A673 (cell line): Measurements from ENCODE around the gene NDUFS7.

ENCODE experiments used
- EZH2 ChIP-seq: fragments of 200-600 bp; sonication (generic); IDR thresholded peaks from 2 replicates; pipeline ENCODE4 v1.6.1; 2017; ENCODE audit warnings: borderline replicate concordance, low read depth, mild to moderate bottlenecking, mixed read lengths, antibody characterized with exemption, low read length; ENCODE audit not compliant: poor library complexity, severe bottlenecking
- TF ChIP-seq, protein P1 (sequence below): fragments of 300-800, 200-600 bp; sonication (generic); conservative IDR thresholded peaks from 2 replicates; pipeline ENCODE4 v1.5.1; 2017; ENCODE audit warnings: low read depth, mild to moderate bottlenecking, antibody characterized with exemption, low read length, moderate library complexity, mixed read lengths

DNA sequence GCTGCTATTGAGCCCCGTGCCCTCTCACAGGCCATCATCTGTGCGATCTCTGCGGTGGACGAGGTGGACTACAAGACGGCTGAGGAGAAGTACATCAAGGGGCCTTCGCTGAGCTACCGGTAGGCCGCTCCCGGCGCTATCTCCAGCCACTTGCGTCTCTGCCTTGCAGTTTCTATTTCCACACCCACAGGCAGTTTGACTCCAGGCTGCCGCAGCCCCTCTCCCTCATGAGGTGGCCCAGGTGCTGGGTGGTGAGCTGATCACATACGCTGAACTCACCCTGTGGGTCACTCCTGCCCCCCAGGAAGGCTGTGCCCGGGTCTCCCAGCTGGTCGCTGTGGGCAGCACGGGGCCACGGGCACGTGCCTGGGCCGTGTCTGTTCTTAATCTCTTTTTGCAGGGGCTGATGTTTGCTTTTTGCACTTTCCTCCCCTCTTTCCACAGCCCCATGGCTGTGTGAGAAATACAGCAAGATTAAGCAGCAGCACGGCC, 10.6 kb upstream of the NDUFS7 start:
- TF ChIP-seq, protein P1, sequence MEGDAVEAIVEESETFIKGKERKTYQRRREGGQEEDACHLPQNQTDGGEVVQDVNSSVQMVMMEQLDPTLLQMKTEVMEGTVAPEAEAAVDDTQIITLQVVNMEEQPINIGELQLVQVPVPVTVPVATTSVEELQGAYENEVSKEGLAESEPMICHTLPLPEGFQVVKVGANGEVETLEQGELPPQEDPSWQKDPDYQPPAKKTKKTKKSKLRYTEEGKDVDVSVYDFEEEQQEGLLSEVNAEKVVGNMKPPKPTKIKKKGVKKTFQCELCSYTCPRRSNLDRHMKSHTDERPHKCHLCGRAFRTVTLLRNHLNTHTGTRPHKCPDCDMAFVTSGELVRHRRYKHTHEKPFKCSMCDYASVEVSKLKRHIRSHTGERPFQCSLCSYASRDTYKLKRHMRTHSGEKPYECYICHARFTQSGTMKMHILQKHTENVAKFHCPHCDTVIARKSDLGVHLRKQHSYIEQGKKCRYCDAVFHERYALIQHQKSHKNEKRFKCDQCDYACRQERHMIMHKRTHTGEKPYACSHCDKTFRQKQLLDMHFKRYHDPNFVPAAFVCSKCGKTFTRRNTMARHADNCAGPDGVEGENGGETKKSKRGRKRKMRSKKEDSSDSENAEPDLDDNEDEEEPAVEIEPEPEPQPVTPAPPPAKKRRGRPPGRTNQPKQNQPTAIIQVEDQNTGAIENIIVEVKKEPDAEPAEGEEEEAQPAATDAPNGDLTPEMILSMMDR, result no peak
- no peak for TF ChIP-seq EZH2
